ENCODE data around the gene PLEKHH2. TPM values are rescaled to one million over a fixed set of nuclear protein-coding genes. Genes with fewer than 3 reads are reported as not detected.
"Not testable (repeated sequence)": the region's sequence is repeated elsewhere in the genome, so short reads cannot be mapped to it uniquely, and the experiment has no call there.

Gene PLEKHH2
- polyA plus RNA-seq, 1 experiment: 2.2 TPM

- DNase-seq (ENCODE audit: low read depth): no peak
- Histone ChIP-seq H3K4me3 (ENCODE audit: low read depth, low read length) (no peak overlapping the region), H3K27me3 (ENCODE audit: control insufficient read depth, insufficient read depth, low read length) (no peaks in the 10 kb centered on the region), H3K36me3 (ENCODE audit: control insufficient read depth, insufficient read depth, low read length) (no peaks in the 10 kb centered on the region)
- ChIA-PET CTCF (no interaction called here), POLR2A (no interaction called here)
- TF ChIP-seq CTCF (IDR thresholded peaks at IDR 0.05; ENCODE audit: insufficient read depth, low read depth, low read length): no peak
Observed at GRCh38 chr2:43616967-43617680, 19.9 kb upstream of the PLEKHH2 start.

GRCh38 chr2:43619511-43619910 is 17.5 kb upstream of the PLEKHH2 start:
- H3K27me3 ChIP-seq (ENCODE audit: control insufficient read depth, insufficient read depth, low read length): peaks cover 10% of the 10 kb centered on the region
- CTCF ChIA-PET: interaction anchor here (1.2 kb wide), 1 partner anchor 16 kb away, joined by 3 read pairs; no protein-coding TSS in a partner anchor
- H3K4me3 ChIP-seq (ENCODE audit: low read depth, low read length): no peak overlapping the region
- DNase-seq (ENCODE audit: low read depth): no peak
- no peak for TF ChIP-seq CTCF (IDR thresholded peaks at IDR 0.05; ENCODE audit: insufficient read depth, low read depth, low read length)
- POLR2A ChIA-PET: no interaction called here
- no peaks in the 10 kb centered on the region for H3K36me3 ChIP-seq (ENCODE audit: control insufficient read depth, insufficient read depth, low read length)

GRCh38 chr2:43622931-43623451 is 14.1 kb upstream of the PLEKHH2 start:
- Histone ChIP-seq H3K4me3 (ENCODE audit: low read depth, low read length) (no peak overlapping the region), H3K27me3 (ENCODE audit: control insufficient read depth, insufficient read depth, low read length) (peaks cover 10% of the 10 kb centered on the region), H3K36me3 (ENCODE audit: control insufficient read depth, insufficient read depth, low read length) (no peaks in the 10 kb centered on the region)
- DNase-seq (ENCODE audit: low read depth): no peak
- POLR2A ChIA-PET: no interaction called here
- no peak for TF ChIP-seq CTCF (IDR thresholded peaks at IDR 0.05; ENCODE audit: insufficient read depth, low read depth, low read length)
- CTCF ChIA-PET: no interaction called here

GRCh38 chr2:43631618-43632317 is 5.3 kb upstream of the PLEKHH2 start:
- CTCF ChIA-PET: no interaction called here
- H3K4me3 ChIP-seq (ENCODE audit: low read depth, low read length): no peak overlapping the region
- H3K36me3 ChIP-seq (ENCODE audit: control insufficient read depth, insufficient read depth, low read length): no peaks in the 10 kb centered on the region
- POLR2A ChIA-PET: no interaction called here
- TF ChIP-seq CTCF (IDR thresholded peaks at IDR 0.05; ENCODE audit: insufficient read depth, low read depth, low read length): no peak
- H3K27me3 ChIP-seq (ENCODE audit: control insufficient read depth, insufficient read depth, low read length): peaks cover 12% of the 10 kb centered on the region
- no peak for DNase-seq (ENCODE audit: low read depth)

- Histone ChIP-seq H3K4me3 (ENCODE audit: low read depth, low read length) (no peak overlapping the region), H3K27me3 (ENCODE audit: control insufficient read depth, insufficient read depth, low read length) (peaks cover 9% of the 10 kb centered on the region), H3K36me3 (ENCODE audit: control insufficient read depth, insufficient read depth, low read length) (no peaks in the 10 kb centered on the region)
- ChIA-PET CTCF (interaction anchor here (0.6 to 2.3 kb wide), 3 partner anchors 15 to 30 kb away, joined by 3 to 5 read pairs (median 3); no protein-coding TSS in a partner anchor), POLR2A (no interaction called here)
- DNase-seq (ENCODE audit: low read depth): peak; percentile 95
- no peak for TF ChIP-seq CTCF (IDR thresholded peaks at IDR 0.05; ENCODE audit: insufficient read depth, low read depth, low read length)
Observed at GRCh38 chr2:43634604-43635306, 2.3 kb upstream of the PLEKHH2 start.

- H3K27me3 ChIP-seq (ENCODE audit: control insufficient read depth, insufficient read depth, low read length); DNase-seq (ENCODE audit: low read depth); H3K4me3 ChIP-seq (ENCODE audit: low read depth, low read length); H3K36me3 ChIP-seq (ENCODE audit: control insufficient read depth, insufficient read depth, low read length): not testable (repeated sequence)
- POLR2A ChIA-PET: interaction anchor here (0.7 kb wide), 1 partner anchor 267 kb away, joined by 15 read pairs; no protein-coding TSS in a partner anchor
- CTCF ChIA-PET: interaction anchor here (2.3 kb wide), 1 partner anchor 23 kb away, joined by 5 read pairs; no protein-coding TSS in a partner anchor
Observed at GRCh38 chr2:43636153-43636552, 907 bp upstream of the PLEKHH2 start.
